ENCODE results near the gene MAT1A.
"Not testable (repeated sequence)": the region's sequence is repeated elsewhere in the genome, so short reads cannot be mapped to it uniquely, and the experiment has no call there.

DNA sequence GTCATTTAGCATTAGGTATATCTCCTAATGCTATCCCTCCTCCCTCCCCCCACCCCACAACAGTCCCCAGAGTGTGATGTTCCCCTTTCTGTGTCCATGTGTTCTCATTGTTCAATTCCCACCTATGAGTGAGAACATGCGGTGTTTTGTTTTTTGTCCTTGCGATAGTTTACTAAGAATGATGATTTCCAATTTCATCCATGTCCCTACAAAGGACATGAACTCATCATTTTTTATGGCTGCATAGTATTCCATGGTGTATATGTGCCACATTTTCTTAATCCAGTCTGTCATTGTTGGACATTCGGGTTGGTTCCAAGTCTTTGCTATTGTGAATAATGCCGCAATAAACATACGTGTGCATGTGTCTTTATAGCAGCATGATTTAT is 66.4 kb downstream of the MAT1A start:
- TF ChIP-seq, protein P1, sequence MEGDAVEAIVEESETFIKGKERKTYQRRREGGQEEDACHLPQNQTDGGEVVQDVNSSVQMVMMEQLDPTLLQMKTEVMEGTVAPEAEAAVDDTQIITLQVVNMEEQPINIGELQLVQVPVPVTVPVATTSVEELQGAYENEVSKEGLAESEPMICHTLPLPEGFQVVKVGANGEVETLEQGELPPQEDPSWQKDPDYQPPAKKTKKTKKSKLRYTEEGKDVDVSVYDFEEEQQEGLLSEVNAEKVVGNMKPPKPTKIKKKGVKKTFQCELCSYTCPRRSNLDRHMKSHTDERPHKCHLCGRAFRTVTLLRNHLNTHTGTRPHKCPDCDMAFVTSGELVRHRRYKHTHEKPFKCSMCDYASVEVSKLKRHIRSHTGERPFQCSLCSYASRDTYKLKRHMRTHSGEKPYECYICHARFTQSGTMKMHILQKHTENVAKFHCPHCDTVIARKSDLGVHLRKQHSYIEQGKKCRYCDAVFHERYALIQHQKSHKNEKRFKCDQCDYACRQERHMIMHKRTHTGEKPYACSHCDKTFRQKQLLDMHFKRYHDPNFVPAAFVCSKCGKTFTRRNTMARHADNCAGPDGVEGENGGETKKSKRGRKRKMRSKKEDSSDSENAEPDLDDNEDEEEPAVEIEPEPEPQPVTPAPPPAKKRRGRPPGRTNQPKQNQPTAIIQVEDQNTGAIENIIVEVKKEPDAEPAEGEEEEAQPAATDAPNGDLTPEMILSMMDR (IDR thresholded peaks at IDR 0.05): not testable (repeated sequence)
- not testable (repeated sequence) for TF ChIP-seq POLR2A (IDR thresholded peaks at IDR 0.05)
